Muscle of leg (tissue), 11 donors: ENCODE results near the gene ARHGAP42. TPM values are rescaled to one million over a fixed set of nuclear protein-coding genes. Genes with fewer than 3 reads are reported as not detected.
"Not testable (repeated sequence)": the region's sequence is repeated elsewhere in the genome, so short reads cannot be mapped to it uniquely, and the experiment has no call there.

Experiments
- DNase-seq: peaks from one replicate; pipeline ENCODE4 v3.0.0; 2013
- H3K27ac ChIP-seq: one replicate; pipeline ENCODE4 v1.5.1; 2013; ENCODE audit warnings: mild to moderate bottlenecking, low read length, control low read depth
- H3K27me3 ChIP-seq: one replicate; pipeline ENCODE4 v1.6.1; 2013; ENCODE audit warnings: low read length; ENCODE audit not compliant: control insufficient read depth, insufficient read depth
- H3K36me3 ChIP-seq: one replicate; pipeline ENCODE4 v1.6.1; 2013; ENCODE audit warnings: low read length; ENCODE audit not compliant: control insufficient read depth, insufficient read depth
- H3K4me1 ChIP-seq: one replicate; pipeline ENCODE4 v1.6.1; 2013; ENCODE audit warnings: low read length; ENCODE audit not compliant: control insufficient read depth, insufficient read depth
- H3K4me3 ChIP-seq: one replicate; pipeline ENCODE4 v1.5.1; 2013; ENCODE audit warnings: low read length, control low read depth
- H3K9me3 ChIP-seq: replicated peaks from 2 replicates; pipeline ENCODE4 v1.6.1; 2013; ENCODE audit warnings: low read depth, low read length; ENCODE audit not compliant: control insufficient read depth
- WGBS: methylation state at CpG from one replicate; pipeline ENCODE4 v1.1.5; 2013; ENCODE audit warnings: missing lambda C conversion rate; ENCODE audit not compliant: insufficient coverage; 5-methylcytosine and 5-hydroxymethylcytosine counted together
- polyA plus RNA-seq, 8 donors: library from polyadenylated mRNA; unstranded; fragments of 120-200 nt; gene quantifications; one replicate each; pipeline versions ENCODE4 v1.2.1 to v1.2.3, GENCODE V29; 2013; ENCODE audit warnings: inconsistent platforms in 1 of 8, low replicate concordance in 1 of 8; ENCODE audit not compliant: insufficient read length in 8 of 8, insufficient read depth in 1 of 8
- total RNA-seq: library from RNA; stranded (reverse); fragments of 120-200 nt; gene quantifications from one replicate; pipeline ENCODE4 v1.2.4, GENCODE V29; 2013

Gene ARHGAP42
- total and polyA plus RNA-seq, 9 donors = 17.8 to 29.6 (median 24.4) TPM

- H3K36me3 ChIP-seq = no peaks in the 10 kb centered on the region
- H3K27ac ChIP-seq = peak overlapping the region; percentile 42
- no CpG with 5 or more reads among the region's 2 CpGs for WGBS
Observed at GRCh38 chr11:100878474-100878873, 191.4 kb downstream of the ARHGAP42 start.

GRCh38 chr11:100882957-100883356 is 195.9 kb downstream of the ARHGAP42 start:
- peaks cover 7% of the 10 kb centered on the region for H3K9me3 ChIP-seq
- DNase-seq = no peak
- WGBS = no CpG with 5 or more reads among the region's 1 CpG

More at GRCh38 chr11:100878474-100878873, 191.4 kb downstream of the ARHGAP42 start:
- Histone ChIP-seq H3K4me1 (peaks cover 2% of the 10 kb centered on the region), H3K9me3 (peaks cover 7% of the 10 kb centered on the region), H3K4me3 (no peak overlapping the region), H3K27me3 (no peaks in the 10 kb centered on the region)
- DNase-seq = peak; percentile 61

GRCh38 chr11:100883830-100884229 is 196.7 kb downstream of the ARHGAP42 start:
- DNase-seq = no peak
- H3K27ac ChIP-seq = no peak overlapping the region
- no CpG with 5 or more reads among the region's 1 CpG for WGBS
- peaks cover 7% of the 10 kb centered on the region for H3K9me3 ChIP-seq
- no peaks in the 10 kb centered on the region for H3K36me3 ChIP-seq
- peaks cover 2% of the 10 kb centered on the region for H3K4me1 ChIP-seq
- no peaks in the 10 kb centered on the region for H3K27me3 ChIP-seq
- H3K4me3 ChIP-seq = no peak overlapping the region

More at GRCh38 chr11:100882957-100883356, 195.9 kb downstream of the ARHGAP42 start:
- Histone ChIP-seq H3K4me3 (no peak overlapping the region), H3K4me1 (peaks cover 2% of the 10 kb centered on the region), H3K27me3 (no peaks in the 10 kb centered on the region), H3K36me3 (no peaks in the 10 kb centered on the region), H3K27ac (no peak overlapping the region)

GRCh38 chr11:100887659-100888058 is 200.6 kb downstream of the ARHGAP42 start:
- H3K27ac ChIP-seq = no peak overlapping the region
- WGBS = 100% methylated on average over 1 of the region's 1 CpG
- no peaks in the 10 kb centered on the region for H3K36me3 ChIP-seq
- no peaks in the 10 kb centered on the region for H3K27me3 ChIP-seq
- H3K9me3 ChIP-seq = no peaks in the 10 kb centered on the region
- no peak overlapping the region for H3K4me3 ChIP-seq
- peaks cover 2% of the 10 kb centered on the region for H3K4me1 ChIP-seq
- no peak for DNase-seq

- no CpG with 5 or more reads among the region's 3 CpGs for WGBS
Observed at GRCh38 chr11:100888836-100889235, 201.7 kb downstream of the ARHGAP42 start.

GRCh38 chr11:100889758-100890157 is 202.7 kb downstream of the ARHGAP42 start:
- no CpG with 5 or more reads among the region's 2 CpGs for WGBS
- H3K36me3 ChIP-seq = no peaks in the 10 kb centered on the region
- H3K27me3 ChIP-seq = no peaks in the 10 kb centered on the region
- H3K27ac ChIP-seq = no peak overlapping the region
- no peaks in the 10 kb centered on the region for H3K9me3 ChIP-seq
- peaks cover 2% of the 10 kb centered on the region for H3K4me1 ChIP-seq
- DNase-seq = no peak
- no peak overlapping the region for H3K4me3 ChIP-seq

More at GRCh38 chr11:100888836-100889235, 201.7 kb downstream of the ARHGAP42 start:
- Histone ChIP-seq H3K4me3 (no peak overlapping the region), H3K36me3 (no peaks in the 10 kb centered on the region), H3K27me3 (no peaks in the 10 kb centered on the region), H3K9me3 (no peaks in the 10 kb centered on the region), H3K27ac (no peak overlapping the region), H3K4me1 (peaks cover 2% of the 10 kb centered on the region)
- no peak for DNase-seq

GRCh38 chr11:100890789-100891188 is 203.7 kb downstream of the ARHGAP42 start:
- Histone ChIP-seq H3K4me3 (no peak overlapping the region), H3K36me3 (no peaks in the 10 kb centered on the region), H3K27ac (no peak overlapping the region), H3K4me1 (peaks cover 2% of the 10 kb centered on the region), H3K27me3 (no peaks in the 10 kb centered on the region), H3K9me3 (no peaks in the 10 kb centered on the region)
- WGBS = no CpG with 5 or more reads among the region's 3 CpGs
- DNase-seq = no peak

GRCh38 chr11:100892886-100893285 is 205.8 kb downstream of the ARHGAP42 start:
- H3K9me3 ChIP-seq = no peaks in the 10 kb centered on the region
- DNase-seq = no peak
- no peaks in the 10 kb centered on the region for H3K4me1 ChIP-seq
- 80% methylated on average over 1 of the region's 1 CpG for WGBS
- H3K36me3 ChIP-seq = no peaks in the 10 kb centered on the region
- no peak overlapping the region for H3K4me3 ChIP-seq
- H3K27ac ChIP-seq = no peak overlapping the region
- H3K27me3 ChIP-seq = no peaks in the 10 kb centered on the region

GRCh38 chr11:100895449-100895848 is 208.4 kb downstream of the ARHGAP42 start:
- H3K27ac ChIP-seq = no peak overlapping the region
- no peak for DNase-seq
- WGBS = no CpG with 5 or more reads among the region's 1 CpG

GRCh38 chr11:100895976-100896375 is 208.9 kb downstream of the ARHGAP42 start:
- not testable (repeated sequence) for H3K36me3 ChIP-seq, H3K27me3 ChIP-seq, DNase-seq, H3K27ac ChIP-seq, H3K4me3 ChIP-seq, H3K4me1 ChIP-seq, H3K9me3 ChIP-seq
- no CpG with 5 or more reads among the region's 1 CpG for WGBS

More at GRCh38 chr11:100895449-100895848, 208.4 kb downstream of the ARHGAP42 start:
- H3K4me3 ChIP-seq = no peak overlapping the region
- H3K27me3 ChIP-seq = no peaks in the 10 kb centered on the region
- H3K36me3 ChIP-seq = no peaks in the 10 kb centered on the region
- no peaks in the 10 kb centered on the region for H3K4me1 ChIP-seq
- no peaks in the 10 kb centered on the region for H3K9me3 ChIP-seq

GRCh38 chr11:100901471-100901870 is 214.4 kb downstream of the ARHGAP42 start:
- not testable (repeated sequence) for H3K4me1 ChIP-seq, H3K4me3 ChIP-seq, H3K9me3 ChIP-seq, H3K27ac ChIP-seq, H3K27me3 ChIP-seq, H3K36me3 ChIP-seq, DNase-seq
- WGBS = 82% methylated on average over 5 of the region's 5 CpGs
